ENCODE measurements around the gene ITGB2.

ITGB2 gene

GRCh38 chr21:44844256-44844655, 76.4 kb downstream of the ITGB2 start:
- no peak for DNase-seq

GRCh38 chr21:44842721-44843445, 77.8 kb downstream of the ITGB2 start:
- DNase-seq, result no peak

- DNase-seq, result no peak
Measured at GRCh38 chr21:44842087-44842486, 78.6 kb downstream of the ITGB2 start.

GRCh38 chr21:44840771-44841170, 79.9 kb downstream of the ITGB2 start:
- DNase-seq, result no peak

GRCh38 chr21:44838951-44839350, 81.7 kb downstream of the ITGB2 start:
- no peak for DNase-seq

GRCh38 chr21:44838039-44838895, 82.4 kb downstream of the ITGB2 start:
- no peak for DNase-seq

GRCh38 chr21:44837537-44837936, 83.2 kb downstream of the ITGB2 start:
- no peak for DNase-seq

GRCh38 chr21:44836666-44837471, 83.8 kb downstream of the ITGB2 start:
- no peak for DNase-seq

GRCh38 chr21:44836349-44836665, 84.4 kb downstream of the ITGB2 start:
- no peak for DNase-seq
